IPS DF 6.9 (cell line): ENCODE data around the gene ANKRD66.

Experiments used
- DNase-seq: peaks from one replicate; pipeline ENCODE4 v3.0.0-alpha.2; 2013; ENCODE audit warnings: low read depth, low spot score
- H3K27ac ChIP-seq: one replicate; pipeline ENCODE4 v1.5.1; 2013; ENCODE audit warnings: low read length, control low read depth
- H3K27me3 ChIP-seq: 2 replicates; pipeline ENCODE4 v1.6.1; 2013; ENCODE audit warnings: mild to moderate bottlenecking, low read length; ENCODE audit not compliant: control insufficient read depth, insufficient read depth
- H3K36me3 ChIP-seq: 2 replicates; pipeline ENCODE4 v1.6.1; 2013; ENCODE audit warnings: low read length; ENCODE audit not compliant: control insufficient read depth, insufficient read depth
- H3K4me1 ChIP-seq: 2 replicates; pipeline ENCODE4 v1.6.1; 2013; ENCODE audit warnings: low read length; ENCODE audit not compliant: control insufficient read depth, insufficient read depth
- H3K4me3 ChIP-seq: 2 replicates; pipeline ENCODE4 v1.5.1; 2013; ENCODE audit warnings: mild to moderate bottlenecking, low read length
- H3K9me3 ChIP-seq: 2 replicates; pipeline ENCODE4 v1.6.1; 2013; ENCODE audit warnings: low read length, inconsistent platforms; ENCODE audit not compliant: control insufficient read depth, insufficient read depth
- WGBS: extraction: QIAGEN DNeasy Blood & Tissue Kit; methylation state at CpG from one replicate; pipeline ENCODE4 v1.1.7; 2013; ENCODE audit warnings: mixed read lengths, missing lambda C conversion rate; ENCODE audit not compliant: insufficient read length, insufficient coverage; 5-methylcytosine and 5-hydroxymethylcytosine counted together

The ANKRD66 gene

DNA sequence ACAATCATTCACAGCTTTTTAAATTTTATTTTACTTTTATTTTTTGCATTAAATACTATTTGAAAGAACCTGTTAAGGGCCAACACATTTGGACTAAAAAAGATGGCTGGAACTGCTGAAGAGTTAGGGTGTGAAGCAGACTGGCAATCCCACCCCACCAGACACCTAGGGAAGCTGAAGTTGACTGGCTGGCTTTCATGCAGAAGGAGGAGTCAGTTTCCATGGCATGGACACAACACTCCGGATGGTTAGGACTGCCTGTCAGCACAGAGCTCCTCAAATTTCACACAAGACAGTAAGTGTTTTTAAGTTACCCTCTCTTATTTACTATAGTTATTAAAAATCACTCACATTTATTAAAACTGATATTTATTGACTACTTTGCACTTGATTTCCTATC is at the start of gene ANKRD66:
Gene ANKRD66 (plus strand): TSS at position 238 of the 400 bp plus-strand sequence. CDS start 5,016 bp downstream, outside the sequence.
- peaks cover 1% of the 10 kb centered on the region; the same call in 1 of the 2 replicates for H3K4me1 ChIP-seq
- H3K36me3 ChIP-seq, result no peaks in the 10 kb centered on the region
- H3K9me3 ChIP-seq, result no peaks in the 10 kb centered on the region
- no peak within 1 kb of the TSS for H3K27ac ChIP-seq
- H3K27me3 ChIP-seq, result no peaks in the 10 kb centered on the region
- no peak within 1 kb of the TSS for H3K4me3 ChIP-seq
- no peak for DNase-seq
- no CpG with 5 or more reads among the region's 1 CpG for WGBS

DNA sequence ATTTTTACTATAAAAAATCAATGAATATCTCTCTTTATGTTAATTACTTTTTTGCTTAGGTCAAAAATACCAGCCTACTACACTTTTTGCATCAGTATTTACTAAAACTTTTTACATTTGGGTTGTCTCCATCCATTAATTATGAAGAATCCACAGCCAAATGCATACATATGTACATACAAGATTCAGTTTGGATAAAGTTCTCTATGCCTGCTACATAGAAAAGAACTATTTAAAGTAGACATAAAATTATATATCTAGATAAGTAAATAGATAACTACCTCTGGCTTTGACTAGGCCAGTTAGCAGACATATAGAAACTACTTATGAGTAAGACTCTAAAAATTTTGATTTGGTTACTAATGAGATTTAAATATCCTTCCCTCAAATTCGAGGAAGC is 46.8 kb upstream of the ANKRD66 start:
- H3K27ac ChIP-seq, result no peak overlapping the region
- no peaks in the 10 kb centered on the region for H3K27me3 ChIP-seq
- no CpG with 5 or more reads among the region's 1 CpG for WGBS
- no peak overlapping the region for H3K4me3 ChIP-seq
- no peaks in the 10 kb centered on the region for H3K4me1 ChIP-seq
- no peaks in the 10 kb centered on the region for H3K9me3 ChIP-seq
- no peaks in the 10 kb centered on the region for H3K36me3 ChIP-seq
- no peak for DNase-seq

DNA sequence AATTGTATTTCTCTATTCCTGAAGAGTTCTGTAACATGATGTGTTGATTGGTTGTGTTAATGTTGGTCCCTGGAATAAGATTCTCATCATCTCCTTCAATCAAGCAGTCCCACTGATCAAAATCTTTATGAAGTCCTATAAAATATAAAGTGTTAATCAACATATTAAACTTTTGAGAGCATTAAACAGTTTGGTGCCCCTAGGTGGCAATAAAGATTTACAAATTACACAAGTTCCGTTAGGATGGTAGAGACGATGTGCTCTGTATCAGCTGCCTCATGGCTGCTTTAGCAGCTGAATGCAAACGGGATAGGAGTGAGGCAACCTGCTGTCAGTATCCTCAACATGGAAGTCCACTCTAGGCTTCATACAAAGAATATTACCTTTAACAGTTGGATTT is 42.2 kb upstream of the ANKRD66 start:
- no CpG with 5 or more reads among the region's 3 CpGs for WGBS
- no peak overlapping the region for H3K4me3 ChIP-seq
- no peaks in the 10 kb centered on the region for H3K27me3 ChIP-seq
- no peaks in the 10 kb centered on the region for H3K9me3 ChIP-seq
- H3K36me3 ChIP-seq, result no peaks in the 10 kb centered on the region
- H3K4me1 ChIP-seq, result no peaks in the 10 kb centered on the region
- H3K27ac ChIP-seq, result no peak overlapping the region
- DNase-seq, result peak; percentile 1

- Histone ChIP-seq H3K27ac (no peak overlapping the region), H3K4me1 (no peaks in the 10 kb centered on the region), H3K4me3 (no peak overlapping the region), H3K36me3 (no peaks in the 10 kb centered on the region), H3K27me3 (no peaks in the 10 kb centered on the region), H3K9me3 (no peaks in the 10 kb centered on the region)
- DNase-seq, result no peak
- WGBS, result no CpG with 5 or more reads among the region's 2 CpGs
These were observed 40.3 kb upstream of the ANKRD66 start for GRCh38 chr6:46706464-46706863.

- no peaks in the 10 kb centered on the region for H3K27me3 ChIP-seq
- no peaks in the 10 kb centered on the region for H3K4me1 ChIP-seq
These were observed 35.2 kb upstream of the ANKRD66 start for GRCh38 chr6:46711491-46711890.

DNA sequence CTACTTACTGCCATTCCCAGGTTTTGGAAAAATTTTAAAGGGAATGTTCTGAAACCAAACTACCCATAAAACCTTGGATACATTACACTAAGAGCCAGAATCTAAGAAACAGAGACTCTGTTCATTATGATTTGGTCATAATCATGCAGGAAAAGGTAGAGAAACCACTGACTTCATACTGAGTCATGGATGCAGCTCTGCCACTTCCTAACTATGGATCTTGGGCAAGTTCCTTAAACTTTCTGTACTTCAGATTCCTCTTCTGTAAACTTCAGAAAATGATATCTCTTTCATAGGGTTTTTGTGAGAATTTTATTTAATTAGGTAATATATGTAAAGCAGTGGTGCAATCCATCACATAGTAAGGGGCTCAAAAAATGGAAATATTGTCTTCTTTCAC is 31.6 kb upstream of the ANKRD66 start:
- H3K9me3 ChIP-seq, result no peaks in the 10 kb centered on the region
- H3K36me3 ChIP-seq, result no peaks in the 10 kb centered on the region
- no peaks in the 10 kb centered on the region for H3K27me3 ChIP-seq
- no peak overlapping the region for H3K4me3 ChIP-seq
- no peak for DNase-seq
- no peak overlapping the region for H3K27ac ChIP-seq
- H3K4me1 ChIP-seq, result peaks cover 2% of the 10 kb centered on the region; the same call in 1 of the 2 replicates

More at GRCh38 chr6:46711491-46711890, 35.2 kb upstream of the ANKRD66 start:
- DNase-seq, result no peak
- H3K27ac ChIP-seq, result no peak overlapping the region
- H3K36me3 ChIP-seq, result no peaks in the 10 kb centered on the region
- no peaks in the 10 kb centered on the region for H3K9me3 ChIP-seq
- no CpG with 5 or more reads among the region's 1 CpG for WGBS
- H3K4me3 ChIP-seq, result no peak overlapping the region

DNA sequence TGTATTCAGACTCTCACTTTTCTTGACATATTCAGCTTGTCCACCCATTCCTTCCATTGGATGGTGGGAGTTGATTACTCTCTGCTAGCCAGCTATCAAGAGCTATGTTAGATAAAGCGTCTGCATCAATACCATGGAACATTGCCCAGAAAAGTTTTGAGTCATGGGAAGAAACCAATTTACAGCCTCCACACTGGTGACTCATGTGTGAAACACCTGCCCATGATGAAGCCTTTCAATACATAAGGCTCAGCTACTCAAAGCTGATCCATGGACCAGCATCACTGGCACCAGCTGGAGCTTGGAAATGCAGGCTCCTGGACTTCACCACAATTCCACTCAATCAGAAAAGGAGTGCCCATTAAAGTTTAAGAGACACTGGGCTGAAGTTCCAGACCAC is 27.6 kb upstream of the ANKRD66 start:
- H3K4me3 ChIP-seq, result no peak overlapping the region
- no peaks in the 10 kb centered on the region for H3K36me3 ChIP-seq
- DNase-seq, result no peak
- no CpG with 5 or more reads among the region's 1 CpG for WGBS
- no peak overlapping the region for H3K27ac ChIP-seq
- H3K4me1 ChIP-seq, result peaks cover 2% of the 10 kb centered on the region; the same call in 1 of the 2 replicates
- H3K27me3 ChIP-seq, result no peaks in the 10 kb centered on the region
- H3K9me3 ChIP-seq, result no peaks in the 10 kb centered on the region

DNA sequence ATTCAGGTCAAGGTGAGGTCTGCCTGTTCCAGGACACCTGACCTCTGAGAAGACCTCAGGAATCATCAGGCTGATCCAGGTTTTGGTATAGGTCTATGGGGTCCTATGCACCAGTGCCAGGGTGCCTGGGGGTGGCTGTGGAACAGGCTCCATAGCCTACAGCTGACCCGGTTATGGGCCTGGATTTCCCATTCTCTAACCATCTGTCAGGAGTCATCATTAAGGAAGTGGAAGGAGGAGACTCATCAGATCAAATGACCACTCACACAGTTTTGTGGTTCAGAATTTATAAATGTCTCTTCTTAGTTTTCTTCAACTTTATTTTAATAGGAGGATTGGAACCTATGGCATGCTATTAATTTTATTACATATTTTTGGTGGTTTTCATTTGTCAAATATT is 26.3 kb upstream of the ANKRD66 start:
- no CpG with 5 or more reads among the region's 1 CpG for WGBS
- Histone ChIP-seq H3K4me3 (no peak overlapping the region), H3K9me3 (no peaks in the 10 kb centered on the region), H3K36me3 (no peaks in the 10 kb centered on the region), H3K27ac (no peak overlapping the region), H3K27me3 (no peaks in the 10 kb centered on the region), H3K4me1 (peaks cover 2% of the 10 kb centered on the region; the same call in 1 of the 2 replicates)
- DNase-seq, result no peak

GRCh38 chr6:46729787-46730326 is 16.9 kb upstream of the ANKRD66 start:
- DNase-seq, result no peak
- Histone ChIP-seq H3K27me3 (no peaks in the 10 kb centered on the region), H3K36me3 (no peaks in the 10 kb centered on the region), H3K4me1 (peaks cover 2% of the 10 kb centered on the region), H3K4me3 (no peak overlapping the region), H3K27ac (no peak overlapping the region), H3K9me3 (no peaks in the 10 kb centered on the region)
- no CpG with 5 or more reads among the region's 1 CpG for WGBS

DNA sequence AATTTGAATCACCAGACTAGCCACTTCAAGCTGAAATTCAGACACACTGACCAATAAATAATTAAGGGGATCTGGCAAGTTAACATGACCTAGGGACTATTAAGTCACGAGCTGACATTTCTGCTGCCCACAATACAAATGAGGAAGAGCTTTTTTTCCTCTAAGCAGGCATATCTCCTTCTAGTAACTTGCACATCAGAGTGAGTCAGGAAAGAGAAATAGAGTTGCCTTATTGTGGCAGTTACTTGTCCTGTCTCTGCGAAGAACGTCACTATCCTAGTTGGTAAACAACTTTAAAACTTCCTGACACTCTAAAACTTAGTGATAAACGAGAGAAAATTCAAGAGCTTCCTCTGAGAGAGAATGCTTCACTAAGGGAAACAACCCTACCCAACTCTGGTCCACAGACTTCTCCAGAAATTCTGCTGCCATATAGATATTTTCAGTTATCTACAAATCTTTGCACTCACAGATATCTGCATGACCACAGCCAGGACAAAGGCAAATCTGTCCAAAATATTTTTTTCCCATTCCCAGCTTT is 15.7 kb upstream of the ANKRD66 start:
- H3K27ac ChIP-seq, result no peak overlapping the region
- peaks cover 3% of the 10 kb centered on the region; the same call in 1 of the 2 replicates for H3K27me3 ChIP-seq
- H3K4me3 ChIP-seq, result no peak overlapping the region
- no peak for DNase-seq
- H3K4me1 ChIP-seq, result peaks cover 2% of the 10 kb centered on the region
- no peaks in the 10 kb centered on the region for H3K36me3 ChIP-seq
- no peaks in the 10 kb centered on the region for H3K9me3 ChIP-seq
- no CpG with 5 or more reads among the region's 4 CpGs for WGBS

GRCh38 chr6:46733341-46733801 is 13.4 kb upstream of the ANKRD66 start:
- Histone ChIP-seq H3K4me3 (no peak overlapping the region), H3K36me3 (no peaks in the 10 kb centered on the region), H3K27me3 (peaks cover 8% of the 10 kb centered on the region; the same call in 1 of the 2 replicates), H3K4me1 (peaks cover 2% of the 10 kb centered on the region), H3K27ac (no peak overlapping the region), H3K9me3 (no peaks in the 10 kb centered on the region)
- DNase-seq, result no peak
- WGBS, result no CpG with 5 or more reads among the region's 2 CpGs
